Measurements from ENCODE around the gene GINS1.

GRCh38 chr20:25480797-25481196 is 73.3 kb downstream of the GINS1 start:
- TF ChIP-seq POLR2A (IDR thresholded peaks at IDR 0.05), result no peak
- TF ChIP-seq, protein P1, sequence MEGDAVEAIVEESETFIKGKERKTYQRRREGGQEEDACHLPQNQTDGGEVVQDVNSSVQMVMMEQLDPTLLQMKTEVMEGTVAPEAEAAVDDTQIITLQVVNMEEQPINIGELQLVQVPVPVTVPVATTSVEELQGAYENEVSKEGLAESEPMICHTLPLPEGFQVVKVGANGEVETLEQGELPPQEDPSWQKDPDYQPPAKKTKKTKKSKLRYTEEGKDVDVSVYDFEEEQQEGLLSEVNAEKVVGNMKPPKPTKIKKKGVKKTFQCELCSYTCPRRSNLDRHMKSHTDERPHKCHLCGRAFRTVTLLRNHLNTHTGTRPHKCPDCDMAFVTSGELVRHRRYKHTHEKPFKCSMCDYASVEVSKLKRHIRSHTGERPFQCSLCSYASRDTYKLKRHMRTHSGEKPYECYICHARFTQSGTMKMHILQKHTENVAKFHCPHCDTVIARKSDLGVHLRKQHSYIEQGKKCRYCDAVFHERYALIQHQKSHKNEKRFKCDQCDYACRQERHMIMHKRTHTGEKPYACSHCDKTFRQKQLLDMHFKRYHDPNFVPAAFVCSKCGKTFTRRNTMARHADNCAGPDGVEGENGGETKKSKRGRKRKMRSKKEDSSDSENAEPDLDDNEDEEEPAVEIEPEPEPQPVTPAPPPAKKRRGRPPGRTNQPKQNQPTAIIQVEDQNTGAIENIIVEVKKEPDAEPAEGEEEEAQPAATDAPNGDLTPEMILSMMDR (IDR thresholded peaks at IDR 0.05), result no peak
